Keratinocyte (primary cell): ENCODE data around the gene EMP2. TPM values are rescaled to one million over a fixed set of nuclear protein-coding genes. Genes with fewer than 3 reads are reported as not detected.

Experiments
- DNase-seq: peaks from one replicate; pipeline ENCODE4 v3.0.0-alpha.2; 2011; ENCODE audit warnings: low read depth, missing footprints, low spot score
- FAIRE-seq: peaks from 2 replicates; lab custom pipeline; 2011; peaks lifted over from hg19 to GRCh38; lab: Jason Lieb, UNC
- H2AFZ ChIP-seq: 2 replicates; pipeline ENCODE4 v1.6.0; 2012; ENCODE audit warnings: low read length, control low read depth, inconsistent platforms; ENCODE audit not compliant: control insufficient read depth
- H3K27ac ChIP-seq: 2 replicates; pipeline ENCODE4 v1.5.1; 2011; ENCODE audit warnings: low read length; ENCODE audit not compliant: control insufficient read depth, insufficient read depth
- H3K27me3 ChIP-seq: 3 replicates; pipeline ENCODE4 v1.6.0; 2011; ENCODE audit warnings: low read length; ENCODE audit not compliant: control insufficient read depth, insufficient read depth; ENCODE audit errors: extremely low read depth
- H3K36me3 ChIP-seq, 2 experiments: 2 replicates in 1 of 2; 3 replicates in 1 of 2; pipeline ENCODE4 v1.5.1; 2011; ENCODE audit warnings: low read length in 2 of 2, mild to moderate bottlenecking in 1 of 2; ENCODE audit not compliant: control insufficient read depth in 2 of 2, insufficient read depth in 2 of 2; ENCODE audit errors: extremely low read depth in 1 of 2
- H3K4me1 ChIP-seq: 3 replicates; pipeline ENCODE4 v1.5.1; 2011; ENCODE audit warnings: low read length; ENCODE audit not compliant: control insufficient read depth, insufficient read depth; ENCODE audit errors: extremely low read depth
- H3K4me2 ChIP-seq: 3 replicates; pipeline ENCODE4 v1.6.0; 2011; ENCODE audit warnings: low read depth, low read length; ENCODE audit not compliant: control insufficient read depth, insufficient read depth; ENCODE audit errors: extremely low read depth
- H3K4me3 ChIP-seq, 3 experiments: fragments of 200-600 bp in 1 of 3; sonication (generic) in 1 of 3; 2 replicates in 2 of 3; 3 replicates in 1 of 3; pipeline ENCODE4 v1.5.1; 2011 to 2016; ENCODE audit warnings: low read length in 3 of 3, mild to moderate bottlenecking in 3 of 3, control low read depth in 2 of 3, inconsistent platforms in 1 of 3, low read depth in 1 of 3, mixed read lengths in 1 of 3, mixed run types in 1 of 3, moderate library complexity in 1 of 3; ENCODE audit not compliant: control insufficient read depth in 2 of 3, insufficient read depth in 2 of 3; ENCODE audit errors: extremely low read depth in 1 of 3
- H3K79me2 ChIP-seq: 2 replicates; pipeline ENCODE4 v1.6.0; 2012; ENCODE audit warnings: low read length; ENCODE audit not compliant: control insufficient read depth, insufficient read depth
- H3K9ac ChIP-seq: 3 replicates; pipeline ENCODE4 v1.6.0; 2011; ENCODE audit warnings: low read length; ENCODE audit not compliant: control insufficient read depth, insufficient read depth; ENCODE audit errors: extremely low read depth
- H3K9me1 ChIP-seq: 3 replicates; pipeline ENCODE4 v1.6.0; 2011; ENCODE audit warnings: low read length; ENCODE audit not compliant: control insufficient read depth, insufficient read depth; ENCODE audit errors: extremely low read depth
- H3K9me3 ChIP-seq: 2 replicates; pipeline ENCODE4 v1.5.1; 2012; ENCODE audit warnings: low read depth, low read length; ENCODE audit not compliant: control insufficient read depth
- H4K20me1 ChIP-seq: 3 replicates; pipeline ENCODE4 v1.6.0; 2011; ENCODE audit warnings: low read length; ENCODE audit not compliant: control insufficient read depth, insufficient read depth; ENCODE audit errors: extremely low read depth
- CTCF ChIP-seq, 3 experiments: IDR thresholded peaks in 1 of 3; conservative IDR thresholded peaks in 1 of 3; optimal IDR thresholded peaks in 1 of 3; 2 replicates in 2 of 3; 3 replicates in 1 of 3; pipeline versions ENCODE3 to v1.5.1; 2011; ENCODE audit warnings: low read length in 3 of 3, mild to moderate bottlenecking in 3 of 3, moderate library complexity in 2 of 3, control low read depth in 1 of 3, inconsistent platforms in 1 of 3; ENCODE audit not compliant: insufficient read depth in 2 of 3; ENCODE audit errors: extremely low read depth in 1 of 3
- EZH2 ChIP-seq: IDR thresholded peaks from one replicate; pipeline ENCODE4 v1.6.1; 2012; ENCODE audit warnings: inconsistent platforms, mild to moderate bottlenecking, low read length, moderate library complexity
- dilution Hi-C: fragments of 300-500 bp; cut with MboI; formaldehyde crosslinking; loops from one replicate; pipeline ENCODE4 v1.7.0; 2020; ENCODE audit warnings: low sequenced_read_pairs; ENCODE audit not compliant: extremely low pct_ligation_motif_present
- polyA plus RNA-seq, 5 experiments: library from polyadenylated mRNA; depleted of rRNA in 3 of 5; stranded (reverse) in 3 of 5; stranded (forward) in 1 of 5; unstranded in 1 of 5; fragments of >200 nt; gene quantifications; 1 replicate in 1 of 5; 2 replicates in 3 of 5; 3 replicates in 1 of 5; pipeline versions ENCODE4 v1.2.1 to v1.2.3, GENCODE V29; 2011 to 2012; ENCODE audit warnings: missing spikeins in 2 of 5, low read depth in 1 of 5, low replicate concordance in 1 of 5

Gene EMP2
- polyA plus RNA-seq, 1 donor (not counting 4 experiments of a cell fraction or from before 2014, with no cell fraction given): 19.1 TPM

GRCh38 chr16:10493276-10493675 lies 87.1 kb downstream of the EMP2 start:
- H3K36me3 ChIP-seq: no peaks in the 10 kb centered on the region
- dilution Hi-C loops: no loop called here
- FAIRE-seq: no peak
- no peaks in the 10 kb centered on the region for H3K9me1 ChIP-seq
- no peak overlapping the region for H3K27ac ChIP-seq
- no peak for TF ChIP-seq EZH2
- TF ChIP-seq CTCF (optimal IDR thresholded peaks at IDR 0.05 in 1 of 3, IDR thresholded peaks at IDR 0.05 in 1 of 3, conservative IDR thresholded peaks at IDR 0.05 in 1 of 3; ENCODE audit: extremely low read depth in 1 of 3, insufficient read depth in 2 of 3, low read length in 3 of 3): no peak
- no peaks in the 10 kb centered on the region for H4K20me1 ChIP-seq
- no peaks in the 10 kb centered on the region for H3K27me3 ChIP-seq
- DNase-seq: no peak
- H3K9ac ChIP-seq: no peak overlapping the region
- no peaks in the 10 kb centered on the region for H3K9me3 ChIP-seq
- no peaks in the 10 kb centered on the region for H3K4me1 ChIP-seq
- no peaks in the 10 kb centered on the region for H3K79me2 ChIP-seq
- H3K4me2 ChIP-seq: no peak overlapping the region
- no peak overlapping the region for H2AFZ ChIP-seq
- H3K4me3 ChIP-seq: no peak overlapping the region

- dilution Hi-C loops: no loop called here
- H3K9me3 ChIP-seq: peaks cover 7% of the 10 kb centered on the region
- no peaks in the 10 kb centered on the region for H4K20me1 ChIP-seq
- no peak overlapping the region for H3K4me2 ChIP-seq
- no peaks in the 10 kb centered on the region for H3K27me3 ChIP-seq
- no peaks in the 10 kb centered on the region for H3K4me1 ChIP-seq
- no peak for FAIRE-seq
- H3K9ac ChIP-seq: no peak overlapping the region
- no peaks in the 10 kb centered on the region for H3K9me1 ChIP-seq
- no peak overlapping the region for H3K27ac ChIP-seq
- TF ChIP-seq EZH2 (no peak), CTCF (optimal IDR thresholded peaks at IDR 0.05 in 1 of 3, IDR thresholded peaks at IDR 0.05 in 1 of 3, conservative IDR thresholded peaks at IDR 0.05 in 1 of 3; ENCODE audit: extremely low read depth in 1 of 3, insufficient read depth in 2 of 3, low read length in 3 of 3) (no peak)
- no peak for DNase-seq
- H3K36me3 ChIP-seq: no peaks in the 10 kb centered on the region
- no peak overlapping the region for H3K4me3 ChIP-seq
- H3K79me2 ChIP-seq: no peaks in the 10 kb centered on the region
- no peak overlapping the region for H2AFZ ChIP-seq
Measured at GRCh38 chr16:10490141-10490540, 90.3 kb downstream of the EMP2 start.
